Endodermal cell (in vitro differentiated cells): ENCODE measurements around the gene BRD1. TPM values are rescaled to one million over a fixed set of nuclear protein-coding genes. Genes with fewer than 3 reads are reported as not detected.

Source experiments
- DNase-seq: peaks from one replicate; pipeline ENCODE4 v3.0.0-alpha.2; 2017
- H3K27ac ChIP-seq: 2 replicates; pipeline ENCODE4 v1.5.1; 2013; ENCODE audit warnings: mild to moderate bottlenecking, low read depth, low read length, moderate library complexity
- H3K27me3 ChIP-seq: 2 replicates; pipeline ENCODE4 v1.6.1; 2013; ENCODE audit warnings: mild to moderate bottlenecking, low read length, moderate library complexity; ENCODE audit not compliant: insufficient read depth, control insufficient read depth, poor library complexity, severe bottlenecking
- H3K36me3 ChIP-seq: 2 replicates; pipeline ENCODE4 v1.7.0; 2013; ENCODE audit warnings: mild to moderate bottlenecking, low read length, moderate library complexity; ENCODE audit not compliant: control insufficient read depth, insufficient read depth
- H3K4me1 ChIP-seq: one replicate; pipeline ENCODE4 v1.7.0; 2013; ENCODE audit warnings: low read length; ENCODE audit not compliant: control insufficient read depth, insufficient read depth
- H3K4me3 ChIP-seq: 2 replicates; pipeline ENCODE4 v1.5.1; 2013; ENCODE audit warnings: mild to moderate bottlenecking, low read length, moderate library complexity
- H3K9ac ChIP-seq: 2 replicates; pipeline ENCODE4 v1.6.1; 2013; ENCODE audit warnings: mild to moderate bottlenecking, low read length, moderate library complexity; ENCODE audit not compliant: poor library complexity, severe bottlenecking; ENCODE audit errors: extremely low read depth
- H3K9me3 ChIP-seq: 2 replicates; pipeline ENCODE4 v1.6.1; 2013; ENCODE audit warnings: mild to moderate bottlenecking, low read length, moderate library complexity; ENCODE audit not compliant: control insufficient read depth
- H3K27ac Mint-ChIP-seq: 2 replicates; pipeline ENCODE4 v1.8.0; 2020; ENCODE audit warnings: mixed read lengths
- H3K27me3 Mint-ChIP-seq: 2 replicates; pipeline ENCODE4 v1.8.0; 2021; ENCODE audit warnings: mild to moderate bottlenecking, mixed read lengths; ENCODE audit not compliant: insufficient read depth
- H3K36me3 Mint-ChIP-seq: 2 replicates; pipeline ENCODE4 v1.8.0; 2020; ENCODE audit warnings: low read depth, mixed read lengths
- H3K4me1 Mint-ChIP-seq: 2 replicates; pipeline ENCODE4 v1.8.0; 2020; ENCODE audit warnings: mixed read lengths
- H3K4me3 Mint-ChIP-seq: 2 replicates; pipeline ENCODE4 v1.8.0; 2020; ENCODE audit warnings: mild to moderate bottlenecking, moderate library complexity, mixed read lengths
- H3K9me3 Mint-ChIP-seq: 2 replicates; pipeline ENCODE4 v1.8.0; 2020; ENCODE audit warnings: mild to moderate bottlenecking, mixed read lengths
- WGBS, 2 experiments: methylation state at CpG; one replicate each; pipeline versions ENCODE4 v1.1.5 to v1.1.7; 2013; ENCODE audit warnings: missing lambda C conversion rate in 2 of 2, mixed read lengths in 1 of 2; ENCODE audit not compliant: insufficient coverage in 1 of 2, insufficient read length in 1 of 2; 5-methylcytosine and 5-hydroxymethylcytosine counted together
- total RNA-seq, 2 donors: library from RNA; stranded (reverse); fragmentation: NEBNext Ultra II Directional in 1 of 2; extraction: Animal tissue kit (Norgen Biotek cat#: 25700) in 1 of 2; gene quantifications; 2 replicates in 1 of 2; 3 replicates in 1 of 2; pipeline ENCODE4 v1.2.1, GENCODE V29; 2021
- TF ChIP-seq, protein P1 (sequence below): fragments of 200-600 bp; sonication (generic); conservative IDR thresholded peaks from 2 replicates; pipeline ENCODE4 v1.5.0; 2021; ENCODE audit warnings: antibody characterized with exemption, mild to moderate bottlenecking

BRD1 gene
- total RNA-seq, 2 donors from 2014 or later, result 49.5 to 54.9 TPM

DNA sequence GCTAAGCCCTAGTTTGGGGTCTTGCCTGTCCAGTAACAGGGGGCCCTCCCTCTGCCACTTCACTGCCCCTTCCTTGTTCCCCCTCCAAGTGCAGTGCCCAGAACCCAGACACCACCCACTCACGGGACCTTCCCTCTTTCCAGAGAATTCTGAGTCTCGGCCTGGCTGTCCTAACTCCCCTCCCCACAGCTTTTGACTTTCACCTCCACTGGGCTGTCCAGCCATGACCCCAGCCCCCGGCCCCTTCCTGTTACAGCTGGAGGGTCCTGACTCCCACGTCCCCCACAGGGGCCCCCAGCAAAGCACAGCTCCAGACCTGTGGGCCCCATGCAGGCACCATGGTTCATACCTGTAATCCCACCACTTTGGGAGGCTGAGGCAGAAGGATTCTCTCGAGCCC lies 71.5 kb downstream of the BRD1 start:
- Histone ChIP-seq H3K4me1 (no peaks in the 10 kb centered on the region), H3K27ac (no peak overlapping the region), H3K4me3 (no peak overlapping the region), H3K27me3 (no peaks in the 10 kb centered on the region), H3K36me3 (no peaks in the 10 kb centered on the region), H3K9me3 (no peaks in the 10 kb centered on the region), H3K9ac (no peak overlapping the region)
- Mint-ChIP-seq H3K27me3 (peaks cover 4% of the 10 kb centered on the region), H3K4me3 (no peak overlapping the region), H3K9me3 (peaks cover 15% of the 10 kb centered on the region), H3K36me3 (no peaks in the 10 kb centered on the region), H3K4me1 (no peaks in the 10 kb centered on the region), H3K27ac (no peak overlapping the region)
- TF ChIP-seq, protein P1, sequence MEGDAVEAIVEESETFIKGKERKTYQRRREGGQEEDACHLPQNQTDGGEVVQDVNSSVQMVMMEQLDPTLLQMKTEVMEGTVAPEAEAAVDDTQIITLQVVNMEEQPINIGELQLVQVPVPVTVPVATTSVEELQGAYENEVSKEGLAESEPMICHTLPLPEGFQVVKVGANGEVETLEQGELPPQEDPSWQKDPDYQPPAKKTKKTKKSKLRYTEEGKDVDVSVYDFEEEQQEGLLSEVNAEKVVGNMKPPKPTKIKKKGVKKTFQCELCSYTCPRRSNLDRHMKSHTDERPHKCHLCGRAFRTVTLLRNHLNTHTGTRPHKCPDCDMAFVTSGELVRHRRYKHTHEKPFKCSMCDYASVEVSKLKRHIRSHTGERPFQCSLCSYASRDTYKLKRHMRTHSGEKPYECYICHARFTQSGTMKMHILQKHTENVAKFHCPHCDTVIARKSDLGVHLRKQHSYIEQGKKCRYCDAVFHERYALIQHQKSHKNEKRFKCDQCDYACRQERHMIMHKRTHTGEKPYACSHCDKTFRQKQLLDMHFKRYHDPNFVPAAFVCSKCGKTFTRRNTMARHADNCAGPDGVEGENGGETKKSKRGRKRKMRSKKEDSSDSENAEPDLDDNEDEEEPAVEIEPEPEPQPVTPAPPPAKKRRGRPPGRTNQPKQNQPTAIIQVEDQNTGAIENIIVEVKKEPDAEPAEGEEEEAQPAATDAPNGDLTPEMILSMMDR, result no peak
- DNase-seq, result no peak
- 70 to 83% methylated on average over 1 to 5 of the region's 5 CpGs for WGBS, 2 experiments

DNA sequence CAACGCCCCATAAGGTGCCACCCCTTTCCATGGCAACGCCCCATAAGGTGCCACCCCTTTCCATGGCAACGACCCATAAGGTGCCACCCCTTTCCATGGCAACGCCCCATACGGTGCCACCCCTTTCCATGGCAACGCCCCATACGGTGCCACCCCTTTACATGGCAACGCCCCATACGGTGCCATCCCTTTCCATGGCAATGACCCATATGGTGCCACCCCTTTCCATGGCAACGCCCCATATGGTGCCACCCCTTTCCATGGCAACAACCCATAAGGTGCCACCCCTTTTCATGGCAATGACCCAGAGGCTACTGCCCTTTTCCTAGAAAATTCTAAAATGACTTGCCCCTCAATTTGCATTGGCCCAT lies 72.1 kb downstream of the BRD1 start:
- no peak overlapping the region for H3K4me3 Mint-ChIP-seq
- no peak overlapping the region for H3K4me3 ChIP-seq
- no peaks in the 10 kb centered on the region for H3K4me1 ChIP-seq
- H3K27ac ChIP-seq, result no peak overlapping the region
- H3K4me1 Mint-ChIP-seq, result no peaks in the 10 kb centered on the region
- TF ChIP-seq, protein P1, result no peak
- no peaks in the 10 kb centered on the region for H3K36me3 Mint-ChIP-seq
- H3K9me3 ChIP-seq, result no peaks in the 10 kb centered on the region
- H3K27ac Mint-ChIP-seq, result no peak overlapping the region
- 82 to 100% methylated on average over 5 to 10 of the region's 10 CpGs for WGBS, 2 experiments
- peaks cover 15% of the 10 kb centered on the region for H3K9me3 Mint-ChIP-seq
- H3K27me3 Mint-ChIP-seq, result peaks cover 4% of the 10 kb centered on the region
- no peaks in the 10 kb centered on the region for H3K36me3 ChIP-seq
- H3K27me3 ChIP-seq, result no peaks in the 10 kb centered on the region
- DNase-seq, result no peak
- H3K9ac ChIP-seq, result no peak overlapping the region

GRCh38 chr22:49754696-49755630 lies 72.7 kb downstream of the BRD1 start:
- H3K36me3 Mint-ChIP-seq, result no peaks in the 10 kb centered on the region
- Histone ChIP-seq H3K27me3 (no peaks in the 10 kb centered on the region), H3K4me3 (no peak overlapping the region), H3K36me3 (no peaks in the 10 kb centered on the region), H3K4me1 (no peaks in the 10 kb centered on the region), H3K27ac (no peak overlapping the region), H3K9ac (no peak overlapping the region), H3K9me3 (no peaks in the 10 kb centered on the region)
- H3K27ac Mint-ChIP-seq, result no peak overlapping the region
- 67 to 86% methylated on average over 6 to 25 of the region's 25 CpGs for WGBS, 2 experiments
- no peaks in the 10 kb centered on the region for H3K4me1 Mint-ChIP-seq
- no peak overlapping the region for H3K4me3 Mint-ChIP-seq
- TF ChIP-seq, protein P1, result no peak
- peaks cover 15% of the 10 kb centered on the region for H3K9me3 Mint-ChIP-seq
- peaks cover 4% of the 10 kb centered on the region for H3K27me3 Mint-ChIP-seq
- DNase-seq, result peak; percentile 31
